Keratinocyte (primary cell): ENCODE data around the gene SPTBN1. TPM values are rescaled to one million over a fixed set of nuclear protein-coding genes. Genes with fewer than 3 reads are reported as not detected.

Source experiments
- DNase-seq: peaks from one replicate; pipeline ENCODE4 v3.0.0-alpha.2; 2011; ENCODE audit warnings: low read depth, missing footprints, low spot score
- FAIRE-seq: peaks from 2 replicates; lab custom pipeline; 2011; peaks lifted over from hg19 to GRCh38; lab: Jason Lieb, UNC
- H2AFZ ChIP-seq: 2 replicates; pipeline ENCODE4 v1.6.0; 2012; ENCODE audit warnings: low read length, control low read depth, inconsistent platforms; ENCODE audit not compliant: control insufficient read depth
- H3K27ac ChIP-seq: 2 replicates; pipeline ENCODE4 v1.5.1; 2011; ENCODE audit warnings: low read length; ENCODE audit not compliant: control insufficient read depth, insufficient read depth
- H3K27me3 ChIP-seq: 3 replicates; pipeline ENCODE4 v1.6.0; 2011; ENCODE audit warnings: low read length; ENCODE audit not compliant: control insufficient read depth, insufficient read depth; ENCODE audit errors: extremely low read depth
- H3K36me3 ChIP-seq, 2 experiments: 2 replicates in 1 of 2; 3 replicates in 1 of 2; pipeline ENCODE4 v1.5.1; 2011; ENCODE audit warnings: low read length in 2 of 2, mild to moderate bottlenecking in 1 of 2; ENCODE audit not compliant: control insufficient read depth in 2 of 2, insufficient read depth in 2 of 2; ENCODE audit errors: extremely low read depth in 1 of 2
- H3K4me1 ChIP-seq: 3 replicates; pipeline ENCODE4 v1.5.1; 2011; ENCODE audit warnings: low read length; ENCODE audit not compliant: control insufficient read depth, insufficient read depth; ENCODE audit errors: extremely low read depth
- H3K4me2 ChIP-seq: 3 replicates; pipeline ENCODE4 v1.6.0; 2011; ENCODE audit warnings: low read depth, low read length; ENCODE audit not compliant: control insufficient read depth, insufficient read depth; ENCODE audit errors: extremely low read depth
- H3K4me3 ChIP-seq, 3 experiments: fragments of 200-600 bp in 1 of 3; sonication (generic) in 1 of 3; 2 replicates in 2 of 3; 3 replicates in 1 of 3; pipeline ENCODE4 v1.5.1; 2011 to 2016; ENCODE audit warnings: low read length in 3 of 3, mild to moderate bottlenecking in 3 of 3, control low read depth in 2 of 3, inconsistent platforms in 1 of 3, low read depth in 1 of 3, mixed read lengths in 1 of 3, mixed run types in 1 of 3, moderate library complexity in 1 of 3; ENCODE audit not compliant: control insufficient read depth in 2 of 3, insufficient read depth in 2 of 3; ENCODE audit errors: extremely low read depth in 1 of 3
- H3K79me2 ChIP-seq: 2 replicates; pipeline ENCODE4 v1.6.0; 2012; ENCODE audit warnings: low read length; ENCODE audit not compliant: control insufficient read depth, insufficient read depth
- H3K9ac ChIP-seq: 3 replicates; pipeline ENCODE4 v1.6.0; 2011; ENCODE audit warnings: low read length; ENCODE audit not compliant: control insufficient read depth, insufficient read depth; ENCODE audit errors: extremely low read depth
- H3K9me1 ChIP-seq: 3 replicates; pipeline ENCODE4 v1.6.0; 2011; ENCODE audit warnings: low read length; ENCODE audit not compliant: control insufficient read depth, insufficient read depth; ENCODE audit errors: extremely low read depth
- H3K9me3 ChIP-seq: 2 replicates; pipeline ENCODE4 v1.5.1; 2012; ENCODE audit warnings: low read depth, low read length; ENCODE audit not compliant: control insufficient read depth
- H4K20me1 ChIP-seq: 3 replicates; pipeline ENCODE4 v1.6.0; 2011; ENCODE audit warnings: low read length; ENCODE audit not compliant: control insufficient read depth, insufficient read depth; ENCODE audit errors: extremely low read depth
- CTCF ChIP-seq, 3 experiments: IDR thresholded peaks in 1 of 3; conservative IDR thresholded peaks in 1 of 3; optimal IDR thresholded peaks in 1 of 3; 2 replicates in 2 of 3; 3 replicates in 1 of 3; pipeline versions ENCODE3 to v1.5.1; 2011; ENCODE audit warnings: low read length in 3 of 3, mild to moderate bottlenecking in 3 of 3, moderate library complexity in 2 of 3, control low read depth in 1 of 3, inconsistent platforms in 1 of 3; ENCODE audit not compliant: insufficient read depth in 2 of 3; ENCODE audit errors: extremely low read depth in 1 of 3
- EZH2 ChIP-seq: IDR thresholded peaks from one replicate; pipeline ENCODE4 v1.6.1; 2012; ENCODE audit warnings: inconsistent platforms, mild to moderate bottlenecking, low read length, moderate library complexity
- dilution Hi-C: fragments of 300-500 bp; cut with MboI; formaldehyde crosslinking; loops from one replicate; pipeline ENCODE4 v1.7.0; 2020; ENCODE audit warnings: low sequenced_read_pairs; ENCODE audit not compliant: extremely low pct_ligation_motif_present
- polyA plus RNA-seq, 5 experiments: library from polyadenylated mRNA; depleted of rRNA in 3 of 5; stranded (reverse) in 3 of 5; stranded (forward) in 1 of 5; unstranded in 1 of 5; fragments of >200 nt; gene quantifications; 1 replicate in 1 of 5; 2 replicates in 3 of 5; 3 replicates in 1 of 5; pipeline versions ENCODE4 v1.2.1 to v1.2.3, GENCODE V29; 2011 to 2012; ENCODE audit warnings: missing spikeins in 2 of 5, low read depth in 1 of 5, low replicate concordance in 1 of 5

SPTBN1 gene
- polyA plus RNA-seq, 1 donor (not counting 4 experiments of a cell fraction or from before 2014, with no cell fraction given): 40.0 TPM

- H3K9ac ChIP-seq: no peak overlapping the region
- FAIRE-seq (no peak), DNase-seq (no peak)
- dilution Hi-C loops: no loop called here
- no peaks in the 10 kb centered on the region for H3K79me2 ChIP-seq
- no peak overlapping the region for H3K4me2 ChIP-seq
- H4K20me1 ChIP-seq: no peaks in the 10 kb centered on the region
- no peaks in the 10 kb centered on the region for H3K9me1 ChIP-seq
- H2AFZ ChIP-seq: no peak overlapping the region
- H3K27ac ChIP-seq: no peak overlapping the region
- H3K4me1 ChIP-seq: no peaks in the 10 kb centered on the region
- H3K36me3 ChIP-seq: no peaks in the 10 kb centered on the region
- no peak overlapping the region for H3K4me3 ChIP-seq
- H3K9me3 ChIP-seq: no peaks in the 10 kb centered on the region
- no peak for TF ChIP-seq CTCF (optimal IDR thresholded peaks at IDR 0.05 in 1 of 3, IDR thresholded peaks at IDR 0.05 in 1 of 3, conservative IDR thresholded peaks at IDR 0.05 in 1 of 3; ENCODE audit: extremely low read depth in 1 of 3, insufficient read depth in 2 of 3, low read length in 3 of 3)
- TF ChIP-seq EZH2: no peak
- no peaks in the 10 kb centered on the region for H3K27me3 ChIP-seq
Observed at GRCh38 chr2:54499661-54500060, 43.5 kb downstream of the SPTBN1 start.

- no peak overlapping the region for H3K27ac ChIP-seq
- no peaks in the 10 kb centered on the region for H3K27me3 ChIP-seq
- H3K9ac ChIP-seq: no peak overlapping the region
- DNase-seq: no peak
- H3K4me3 ChIP-seq: no peak overlapping the region
- TF ChIP-seq CTCF (optimal IDR thresholded peaks at IDR 0.05 in 1 of 3, IDR thresholded peaks at IDR 0.05 in 1 of 3, conservative IDR thresholded peaks at IDR 0.05 in 1 of 3; ENCODE audit: extremely low read depth in 1 of 3, insufficient read depth in 2 of 3, low read length in 3 of 3) (no peak), EZH2 (no peak)
- H3K79me2 ChIP-seq: no peaks in the 10 kb centered on the region
- H3K4me1 ChIP-seq: no peaks in the 10 kb centered on the region
- H3K36me3 ChIP-seq: no peaks in the 10 kb centered on the region
- no peak overlapping the region for H3K4me2 ChIP-seq
- no peaks in the 10 kb centered on the region for H3K9me3 ChIP-seq
- H3K9me1 ChIP-seq: no peaks in the 10 kb centered on the region
- dilution Hi-C loops: no loop called here
- H2AFZ ChIP-seq: no peak overlapping the region
- FAIRE-seq: no peak
- H4K20me1 ChIP-seq: no peaks in the 10 kb centered on the region
Observed at GRCh38 chr2:54500404-54501205, 44.5 kb downstream of the SPTBN1 start.
